Loucy (cell line): ENCODE data around the gene TSHR.

ENCODE experiments used
- H2AFZ ChIP-seq: fragments of 200-600 bp; sonication (generic); 2 replicates; pipeline ENCODE4 v1.6.0; 2016; ENCODE audit warnings: antibody characterized with exemption, mild to moderate bottlenecking, low read length, moderate library complexity
- H3F3A ChIP-seq: fragments of 200-600 bp; 2 replicates; pipeline ENCODE4 v1.6.0; 2016; ENCODE audit warnings: antibody characterized with exemption, low read depth, mild to moderate bottlenecking
- H3K27me3 ChIP-seq: fragments of 200-600 bp; sonication (generic); 2 replicates; pipeline ENCODE4 v1.6.1; 2014; ENCODE audit warnings: low read length, mild to moderate bottlenecking; ENCODE audit not compliant: insufficient read depth, poor library complexity, severe bottlenecking
- H3K36me3 ChIP-seq: fragments of 200-600 bp; sonication (generic); 2 replicates; pipeline ENCODE4 v1.6.1; 2016; ENCODE audit warnings: low read length; ENCODE audit not compliant: insufficient read depth
- H3K4me1 ChIP-seq: fragments of 200-600 bp; sonication (generic); 2 replicates; pipeline ENCODE4 v1.5.1; 2014; ENCODE audit warnings: low read length, mild to moderate bottlenecking; ENCODE audit not compliant: insufficient read depth, poor library complexity, severe bottlenecking
- H3K4me2 ChIP-seq: fragments of 200-600 bp; sonication (generic); 2 replicates; pipeline ENCODE4 v1.6.0; 2014; ENCODE audit warnings: antibody characterized with exemption, low read length, low read depth, mild to moderate bottlenecking; ENCODE audit not compliant: poor library complexity, severe bottlenecking
- H3K4me3 ChIP-seq: fragments of 200-600 bp; sonication (generic); 2 replicates; pipeline ENCODE4 v1.5.1; 2014; ENCODE audit warnings: low read length, mild to moderate bottlenecking, mixed read lengths; ENCODE audit not compliant: poor library complexity, severe bottlenecking
- H3K79me2 ChIP-seq: fragments of 200-600 bp; sonication (generic); 2 replicates; pipeline ENCODE4 v1.6.1; 2014; ENCODE audit warnings: low read length; ENCODE audit not compliant: insufficient read depth
- H3K9ac ChIP-seq: fragments of 200-600 bp; sonication (generic); 2 replicates; pipeline ENCODE4 v1.6.0; 2014; ENCODE audit warnings: mild to moderate bottlenecking, low read depth, low read length, moderate library complexity; ENCODE audit not compliant: poor library complexity, severe bottlenecking
- H3K9me2 ChIP-seq: fragments of 200-600 bp; sonication (generic); replicated peaks from 2 replicates; pipeline ENCODE4 v1.6.1; 2016; ENCODE audit warnings: low read depth, low read length, mixed read lengths
- H3K9me3 ChIP-seq: fragments of 200-600 bp; sonication (generic); 2 replicates; pipeline ENCODE4 v1.6.1; 2014; ENCODE audit warnings: mild to moderate bottlenecking, antibody characterized with exemption, low read length, low read depth; ENCODE audit not compliant: insufficient read depth
- H4K20me1 ChIP-seq: fragments of 200-600 bp; sonication (generic); 2 replicates; pipeline ENCODE4 v1.6.0; 2014; ENCODE audit warnings: antibody characterized with exemption, low read length, mild to moderate bottlenecking; ENCODE audit not compliant: insufficient read depth, poor library complexity, severe bottlenecking
- CTCF ChIP-seq: fragments of 200-600 bp; sonication (generic); conservative IDR thresholded peaks from 2 replicates; pipeline ENCODE4 v1.5.1; 2014; ENCODE audit warnings: mild to moderate bottlenecking, antibody characterized with exemption, low read length
- EZH2phosphoT487 ChIP-seq: fragments of 200-600 bp; IDR thresholded peaks from 2 replicates; pipeline ENCODE4 v1.6.1; 2018; ENCODE audit warnings: antibody characterized with exemption, mild to moderate bottlenecking, moderate library complexity, borderline replicate concordance

TSHR gene

GRCh38 chr14:80987235-80988032 is 32.0 kb downstream of the TSHR start:
- peak; percentile 94 for TF ChIP-seq CTCF
- TF ChIP-seq EZH2phosphoT487, result no peak
- peaks cover 33% of the 10 kb centered on the region for H3K4me1 ChIP-seq
- no peaks in the 10 kb centered on the region for H3K79me2 ChIP-seq
- no peak overlapping the region for H3K4me3 ChIP-seq
- H4K20me1 ChIP-seq, result no peaks in the 10 kb centered on the region
- H3K36me3 ChIP-seq, result no peaks in the 10 kb centered on the region
- H3K9ac ChIP-seq, result no peak overlapping the region
- H3K4me2 ChIP-seq, result no peak overlapping the region
- peaks cover 7% of the 10 kb centered on the region; the same call in 1 of the 2 replicates for H3F3A ChIP-seq
- H3K27me3 ChIP-seq, result no peaks in the 10 kb centered on the region
- H3K9me2 ChIP-seq, result no peaks in the 10 kb centered on the region
- no peaks in the 10 kb centered on the region for H3K9me3 ChIP-seq
- no peak overlapping the region for H2AFZ ChIP-seq

- Histone ChIP-seq H3F3A (peaks cover 7% of the 10 kb centered on the region; the same call in 1 of the 2 replicates), H3K9ac (no peak overlapping the region), H3K36me3 (no peaks in the 10 kb centered on the region), H3K27me3 (no peaks in the 10 kb centered on the region), H3K4me1 (peaks cover 33% of the 10 kb centered on the region), H2AFZ (no peak overlapping the region), H4K20me1 (no peaks in the 10 kb centered on the region), H3K4me2 (peak overlapping the region; percentile 67), H3K4me3 (peak overlapping the region; percentile 46), H3K9me2 (no peaks in the 10 kb centered on the region), H3K79me2 (no peaks in the 10 kb centered on the region), H3K9me3 (no peaks in the 10 kb centered on the region)
- TF ChIP-seq CTCF (no peak), EZH2phosphoT487 (no peak)
These were observed 32.8 kb downstream of the TSHR start for GRCh38 chr14:80988192-80988591.

GRCh38 chr14:80988735-80989429 is 33.5 kb downstream of the TSHR start:
- no peaks in the 10 kb centered on the region for H3K9me3 ChIP-seq
- no peaks in the 10 kb centered on the region for H3K79me2 ChIP-seq
- peaks cover 7% of the 10 kb centered on the region; the same call in 1 of the 2 replicates for H3F3A ChIP-seq
- no peak overlapping the region for H2AFZ ChIP-seq
- TF ChIP-seq EZH2phosphoT487, result no peak
- no peak for TF ChIP-seq CTCF
- peaks cover 37% of the 10 kb centered on the region for H3K4me1 ChIP-seq
- peak overlapping the region; percentile 67 for H3K4me2 ChIP-seq
- peak overlapping the region; percentile 46 for H3K4me3 ChIP-seq
- no peaks in the 10 kb centered on the region for H4K20me1 ChIP-seq
- peak overlapping the region; percentile 62 for H3K9ac ChIP-seq
- H3K36me3 ChIP-seq, result no peaks in the 10 kb centered on the region
- no peaks in the 10 kb centered on the region for H3K9me2 ChIP-seq
- H3K27me3 ChIP-seq, result no peaks in the 10 kb centered on the region
